HL-60 (cell line): ENCODE data around the gene PLCB1.

Experiments used
- DNase-seq, 2 experiments: peaks; one replicate each; pipeline ENCODE4 v3.0.0-alpha.2; 2010 to 2020; ENCODE audit warnings: low read depth in 1 of 2, low spot score in 1 of 2
- H3K27ac ChIP-seq: fragments of 250-450 bp; sonication (Bioruptor Pico); replicated peaks from 2 replicates; pipeline ENCODE4 v1.5.1; 2020; ENCODE audit warnings: mild to moderate bottlenecking, moderate library complexity
- H3K27me3 ChIP-seq: fragments of 250-450 bp; sonication (Bioruptor Pico); 2 replicates; pipeline ENCODE4 v1.5.1; 2021; ENCODE audit warnings: mild to moderate bottlenecking, moderate library complexity; ENCODE audit not compliant: insufficient read depth, poor library complexity, severe bottlenecking
- H3K4me3 ChIP-seq: replicated peaks from 2 replicates; pipeline ENCODE4 v1.5.1; 2011; ENCODE audit warnings: mild to moderate bottlenecking, control low read depth, low read length; ENCODE audit not compliant: insufficient read depth
- CTCF ChIP-seq: IDR thresholded peaks from one replicate; pipeline ENCODE4 v1.5.1; 2011; ENCODE audit warnings: low read length, control low read depth, inconsistent platforms; ENCODE audit not compliant: insufficient read depth
- GABPA ChIP-seq: IDR thresholded peaks from 2 replicates; pipeline ENCODE4 v1.6.1; 2012; ENCODE audit warnings: low read depth
- POLR2AphosphoS5 ChIP-seq: IDR thresholded peaks from 2 replicates; pipeline ENCODE4 v1.6.1; 2012; ENCODE audit warnings: low read depth
- REST ChIP-seq: IDR thresholded peaks from 2 replicates; pipeline ENCODE4 v1.6.1; 2012; ENCODE audit warnings: low read depth; ENCODE audit not compliant: insufficient replicate concordance
- SPI1 ChIP-seq: IDR thresholded peaks from 2 replicates; pipeline ENCODE4 v1.6.1; 2012; ENCODE audit warnings: low read depth, mild to moderate bottlenecking, borderline replicate concordance

Gene PLCB1

GRCh38 chr20:8532169-8532568 lies 400.1 kb downstream of the PLCB1 start:
- DNase-seq: no peak
- no peak overlapping the region for H3K4me3 ChIP-seq
- H3K27ac ChIP-seq: no peak overlapping the region
- no peaks in the 10 kb centered on the region for H3K27me3 ChIP-seq
- TF ChIP-seq REST (no peak), POLR2AphosphoS5 (no peak), GABPA (no peak), SPI1 (no peak), CTCF (no peak)

GRCh38 chr20:8534368-8535160 lies 402.5 kb downstream of the PLCB1 start:
- TF ChIP-seq CTCF (no peak), SPI1 (no peak), POLR2AphosphoS5 (no peak), REST (no peak), GABPA (no peak)
- H3K27ac ChIP-seq: no peak overlapping the region
- H3K4me3 ChIP-seq: no peak overlapping the region
- no peak for DNase-seq
- no peaks in the 10 kb centered on the region for H3K27me3 ChIP-seq

GRCh38 chr20:8535403-8536261 lies 403.6 kb downstream of the PLCB1 start:
- DNase-seq: no peak
- no peak overlapping the region for H3K4me3 ChIP-seq
- TF ChIP-seq REST: no peak
- no peak for TF ChIP-seq SPI1
- TF ChIP-seq POLR2AphosphoS5: no peak
- peak; percentile 14 for TF ChIP-seq CTCF
- TF ChIP-seq GABPA: no peak

More at GRCh38 chr20:8535403-8536261, 403.6 kb downstream of the PLCB1 start:
- H3K27ac ChIP-seq: no peak overlapping the region
- H3K27me3 ChIP-seq: no peaks in the 10 kb centered on the region
